Measurements from ENCODE around the gene EYS.
"Not testable (repeated sequence)": the region's sequence is repeated elsewhere in the genome, so short reads cannot be mapped to it uniquely, and the experiment has no call there.

The EYS gene

DNA sequence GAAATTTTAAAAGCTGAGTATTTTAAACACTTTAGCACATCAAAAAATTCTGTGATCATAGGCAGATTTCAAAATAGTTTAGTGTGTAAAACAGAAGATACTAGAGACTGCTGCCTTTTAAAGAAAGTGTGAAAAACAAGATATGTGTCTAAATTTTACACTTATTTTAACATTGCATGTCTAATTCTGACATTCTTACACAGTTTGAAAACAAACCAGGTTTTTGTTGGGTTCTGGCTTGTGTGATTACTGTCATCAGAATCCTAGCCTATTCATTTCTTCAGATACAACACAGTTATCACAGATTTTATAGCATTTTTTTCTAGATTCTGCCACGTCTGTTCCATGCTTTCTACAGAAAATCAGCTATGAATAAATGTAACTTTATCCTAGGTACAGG is 257.1 kb downstream of the EYS start:
- DNase-seq, result no peak

DNA sequence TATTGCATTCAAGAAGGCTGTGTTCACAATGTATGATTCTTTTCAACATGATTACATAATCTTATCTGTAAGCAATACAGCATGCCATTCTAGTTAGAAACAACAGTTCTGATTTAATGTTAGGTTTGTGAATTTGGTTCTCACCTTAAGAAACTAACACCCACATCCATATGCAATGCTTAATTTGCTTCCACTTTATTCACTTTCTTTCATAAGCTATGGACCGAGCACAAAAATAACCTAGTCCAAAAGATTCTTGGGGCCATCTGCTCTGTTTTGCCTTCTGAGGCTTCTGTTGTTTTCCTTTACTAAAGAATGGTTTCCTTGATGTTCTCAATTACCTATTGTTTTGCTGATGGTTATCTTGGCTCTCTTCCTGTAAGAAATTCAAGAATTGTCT is 258.2 kb downstream of the EYS start:
- no peak for DNase-seq

DNA sequence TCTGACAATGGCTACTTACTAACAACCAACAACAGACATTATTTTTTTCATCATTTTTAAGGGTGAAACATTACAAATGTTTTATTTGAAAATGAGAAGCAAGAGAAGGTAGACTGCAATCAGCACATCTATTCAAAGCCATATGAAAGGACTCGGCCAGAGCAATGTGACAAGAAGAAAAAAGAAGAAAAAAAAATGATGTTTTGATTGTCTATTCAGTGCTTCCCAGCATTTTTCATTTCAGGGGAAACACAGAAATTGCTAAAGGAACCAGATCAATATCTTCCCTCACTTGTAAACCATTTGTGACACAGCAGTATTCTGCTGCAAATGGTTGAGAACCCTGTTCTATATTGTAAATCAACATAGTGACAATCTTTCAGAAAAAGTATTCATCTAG is 270.7 kb downstream of the EYS start:
- DNase-seq, result no peak

DNA sequence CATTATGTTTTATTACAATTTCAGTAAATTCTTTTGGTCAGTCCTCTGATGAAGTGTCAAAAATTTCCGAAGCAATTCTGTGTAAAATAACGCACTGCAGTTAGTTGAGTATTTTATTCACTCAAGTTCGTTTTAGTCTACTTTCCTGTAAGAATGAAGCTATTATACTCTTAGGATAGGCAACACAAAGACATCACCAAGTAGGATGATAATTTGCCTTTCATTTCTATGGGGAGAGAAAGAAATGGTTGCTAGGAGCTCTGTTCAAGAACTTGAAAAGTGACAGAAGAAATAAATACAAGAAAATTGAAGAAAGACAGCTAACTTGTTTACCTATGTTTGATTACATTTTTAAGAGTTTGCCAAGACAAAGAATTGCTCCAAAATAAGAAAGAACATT is 290.4 kb downstream of the EYS start:
- DNase-seq, result no peak

DNA sequence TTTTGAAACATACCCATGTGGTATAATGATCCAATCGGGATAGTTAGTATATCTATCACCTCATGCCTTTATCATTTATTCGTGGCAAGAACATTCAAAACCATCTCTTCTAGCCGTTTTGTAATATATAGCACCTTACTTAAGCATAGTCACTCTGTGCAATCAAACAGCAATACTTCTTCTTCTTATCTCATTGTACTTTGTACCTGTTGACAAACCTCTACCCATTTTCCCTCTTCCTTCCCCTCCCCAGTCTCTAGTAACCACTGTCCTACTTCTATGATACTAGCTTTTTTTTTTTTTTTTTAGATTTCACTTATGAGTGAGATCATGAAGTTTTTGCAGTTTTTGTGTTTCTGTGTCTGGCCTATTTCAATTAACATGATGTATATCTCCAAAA is 296.7 kb downstream of the EYS start:
- no peak for DNase-seq

DNA sequence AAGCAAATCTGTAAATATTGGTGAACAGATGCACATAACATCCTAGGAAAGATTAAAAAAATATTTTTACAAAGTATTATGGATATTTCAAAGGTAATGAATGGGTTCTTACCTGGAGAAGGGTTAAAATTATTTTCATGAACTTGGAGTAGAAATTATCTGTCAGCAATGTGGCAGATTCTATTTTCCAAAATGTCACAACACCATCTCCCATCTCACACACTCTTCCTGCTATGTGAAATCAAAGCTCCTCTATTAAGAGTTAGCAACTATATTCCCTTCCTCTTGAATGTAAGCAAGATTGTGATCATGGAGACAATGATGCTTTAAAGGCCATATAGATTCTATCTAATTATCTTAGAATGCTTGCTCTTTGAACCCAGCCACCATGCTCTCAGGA is 304.5 kb downstream of the EYS start:
- no peak for DNase-seq

DNA sequence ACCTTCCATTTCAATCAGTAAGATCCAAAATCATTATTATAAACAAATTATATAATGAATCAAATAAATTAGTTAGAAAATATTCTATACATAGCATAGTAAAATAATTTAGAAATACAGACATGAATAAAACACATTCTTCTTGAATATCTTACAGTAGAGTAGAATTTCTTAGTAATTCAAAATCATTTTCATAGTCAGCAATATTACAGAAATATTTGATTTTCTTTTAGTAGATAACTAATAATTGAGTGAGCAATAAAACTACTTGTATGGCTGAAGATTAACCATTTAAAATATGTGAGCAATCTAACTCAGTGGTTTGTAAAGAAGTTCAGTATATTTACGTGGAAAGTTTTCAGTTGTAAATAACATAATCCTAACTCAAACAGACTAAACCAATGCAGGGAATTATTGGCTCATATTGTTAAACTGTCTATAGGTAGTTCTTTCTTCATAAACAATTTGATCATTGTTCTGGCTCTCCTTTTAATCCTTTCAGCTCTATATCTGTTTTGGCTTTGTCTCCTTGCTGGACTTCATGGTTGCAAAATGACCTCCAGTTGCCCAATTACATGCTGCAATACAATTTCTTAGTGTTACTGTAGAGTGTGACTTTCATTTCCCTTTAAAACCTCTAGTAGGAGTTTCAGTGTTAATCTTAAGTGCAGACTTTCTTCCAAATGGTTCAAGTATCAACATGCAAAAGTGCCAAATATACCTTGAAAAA is 307.5 kb downstream of the EYS start:
- no peak for DNase-seq

DNA sequence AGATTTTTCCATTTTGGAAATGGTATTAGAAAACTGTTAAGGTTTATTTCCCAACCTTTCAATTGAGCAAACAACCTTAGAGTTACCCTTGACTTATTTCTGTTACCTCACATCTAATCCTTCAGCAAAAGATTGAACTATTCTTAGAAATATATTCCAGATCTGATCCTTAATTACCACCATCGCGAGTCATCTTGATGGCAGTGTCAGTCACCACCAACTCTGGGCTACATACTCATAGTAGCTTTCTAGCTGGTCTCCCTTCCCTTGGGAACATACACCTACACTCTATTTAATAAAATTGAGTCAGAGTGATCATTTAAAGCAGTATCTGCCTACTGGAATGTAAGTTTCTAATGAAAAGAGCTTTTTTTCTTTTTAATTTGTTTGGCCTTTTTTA is 308.2 kb downstream of the EYS start:
- DNase-seq, result no peak

DNA sequence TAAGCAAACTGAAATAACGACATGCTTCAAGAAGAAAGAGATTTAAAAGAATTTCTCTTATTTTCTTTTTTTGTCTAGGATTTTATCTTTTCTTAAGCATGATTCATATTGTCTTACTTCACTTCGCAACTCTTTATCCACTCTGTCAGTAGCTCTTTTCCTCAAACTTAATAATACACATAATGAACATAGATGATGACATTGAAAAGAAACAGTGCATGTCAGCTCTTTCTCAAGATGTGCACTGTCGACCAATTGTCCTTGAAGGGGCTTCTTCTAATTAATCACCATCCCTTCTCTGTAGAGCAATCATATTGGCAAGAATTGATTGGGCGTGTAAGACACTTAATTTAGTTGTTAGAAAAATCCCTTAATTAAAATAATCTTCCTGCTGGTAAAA is 356.5 kb downstream of the EYS start:
- no peak for DNase-seq

DNA sequence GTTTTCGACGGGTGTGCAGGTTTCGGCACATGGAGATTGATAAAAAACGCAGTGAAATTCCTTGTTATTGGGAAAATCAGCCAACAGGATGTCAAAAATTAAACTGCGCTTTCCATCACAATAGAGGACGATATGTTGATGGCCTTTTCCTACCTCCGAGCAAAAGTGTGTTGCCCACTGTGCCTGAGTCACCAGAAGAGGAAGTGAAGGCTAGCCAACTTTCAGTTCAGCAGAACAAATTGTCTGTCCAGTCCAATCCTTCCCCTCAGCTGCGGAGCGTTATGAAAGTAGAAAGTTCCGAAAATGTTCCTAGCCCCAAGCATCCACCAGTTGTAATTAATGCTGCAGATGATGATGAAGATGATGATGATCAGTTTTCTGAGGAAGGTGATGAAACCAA is 404.4 kb downstream of the EYS start:
- DNase-seq, result not testable (repeated sequence)

DNA sequence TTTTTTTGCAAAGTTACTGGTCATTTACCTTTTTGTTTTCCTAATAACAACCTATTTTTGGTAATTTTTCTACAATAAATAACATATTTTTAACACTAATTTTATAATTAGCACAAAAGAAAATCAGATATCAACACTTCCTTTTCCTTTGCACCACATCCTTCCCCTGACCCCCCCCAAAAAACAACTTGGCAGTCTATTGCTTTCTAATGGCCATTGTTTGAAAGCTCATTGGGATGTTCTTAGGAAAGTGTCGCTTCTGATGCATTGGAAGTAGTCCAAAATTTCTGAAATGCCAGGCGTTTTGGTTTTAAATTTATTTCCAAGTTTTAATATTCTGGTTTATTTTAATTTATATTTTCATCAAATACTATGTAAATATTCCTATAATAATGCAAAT is 407.8 kb downstream of the EYS start:
- no peak for DNase-seq

DNA sequence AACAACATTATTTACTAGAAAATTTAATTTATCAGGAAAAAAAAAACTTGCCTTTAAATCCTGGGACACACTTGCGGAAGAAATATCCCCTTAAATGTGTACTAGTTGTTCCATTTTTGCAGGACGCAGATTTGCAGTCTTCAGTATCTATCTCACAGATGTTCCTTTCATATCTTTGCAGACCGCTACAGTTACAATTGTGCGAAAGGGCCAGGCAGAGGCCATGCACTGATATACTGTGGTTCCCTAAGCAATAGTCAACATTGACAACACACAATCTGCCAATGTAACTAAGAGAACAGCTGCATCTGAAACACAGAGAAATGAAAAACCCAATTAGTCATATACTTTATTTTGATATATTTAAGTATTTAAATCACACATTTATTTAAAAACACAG is 411.2 kb downstream of the EYS start:
- DNase-seq, result no peak

DNA sequence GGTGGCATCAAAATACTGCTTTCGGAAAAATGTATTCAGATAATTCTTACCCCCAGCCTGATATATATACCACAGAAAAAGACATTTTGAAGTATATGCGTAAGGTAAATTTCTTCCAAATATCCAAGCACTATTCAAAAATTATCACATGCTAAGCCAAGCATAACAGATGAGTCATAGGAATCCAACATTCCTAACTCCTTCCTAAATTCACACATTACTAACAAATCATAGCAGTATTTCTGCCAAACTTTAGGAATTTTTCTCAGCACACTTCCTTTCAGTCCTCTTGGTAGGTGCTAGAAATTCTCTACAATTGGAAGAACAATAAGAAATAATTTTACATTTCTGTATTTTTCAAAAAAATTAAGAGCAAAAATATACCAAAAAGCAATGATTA is 417.5 kb downstream of the EYS start:
- DNase-seq, result no peak

DNA sequence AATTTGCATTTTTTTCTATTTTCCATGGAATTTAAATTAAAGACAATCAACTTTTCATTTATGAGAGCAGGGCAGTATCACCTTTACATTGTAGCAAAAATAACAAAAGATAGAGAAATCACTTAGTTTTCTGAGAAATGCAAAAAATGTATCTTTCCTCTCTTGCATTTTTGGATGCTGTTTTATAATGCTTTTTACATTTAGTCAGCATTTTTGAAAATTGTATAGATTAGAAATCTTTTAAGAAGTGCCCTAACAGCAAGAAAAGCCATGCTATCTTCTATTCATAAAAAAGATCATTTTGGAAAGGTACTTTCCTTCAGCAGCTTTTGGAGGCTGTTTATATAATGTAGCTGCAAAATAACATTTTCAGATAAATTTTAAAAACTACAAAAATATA is 421.8 kb downstream of the EYS start:
- DNase-seq, result no peak

DNA sequence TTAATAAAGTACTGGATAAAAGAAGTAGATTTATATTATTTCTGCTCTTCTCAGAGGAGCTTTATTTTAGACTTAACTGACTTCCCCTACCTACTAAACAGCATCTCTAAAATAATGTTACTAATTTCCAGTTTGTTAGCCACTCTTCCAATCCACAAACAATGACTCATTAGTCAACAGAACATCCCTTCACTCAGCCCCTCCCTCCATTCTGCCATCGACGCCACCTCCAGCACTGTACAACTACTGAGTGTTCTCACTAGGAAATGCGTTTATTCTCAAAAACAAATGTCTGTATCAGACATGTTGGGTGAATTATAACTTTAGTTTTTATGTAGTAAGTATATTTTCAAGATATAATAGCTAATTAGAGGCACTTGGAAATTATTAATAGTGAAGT is 427.0 kb downstream of the EYS start:
- DNase-seq, result no peak

DNA sequence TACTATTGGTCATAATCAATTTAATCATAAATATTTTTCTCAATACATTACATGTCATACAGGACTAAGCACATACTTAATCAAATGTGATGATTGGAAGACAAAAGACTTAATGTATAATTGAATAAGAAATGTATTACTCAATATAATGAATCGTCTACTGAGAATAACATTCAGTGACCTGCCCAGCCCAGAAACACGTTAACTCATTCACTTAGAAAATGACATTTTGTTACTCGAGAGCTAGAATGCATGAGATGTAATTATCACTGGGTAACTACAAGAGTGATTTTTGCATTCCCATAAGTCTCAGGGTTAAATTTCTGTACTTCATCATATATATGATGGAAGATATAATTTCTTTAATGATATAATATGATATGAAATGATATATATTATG is 444.8 kb downstream of the EYS start:
- DNase-seq, result no peak

DNA sequence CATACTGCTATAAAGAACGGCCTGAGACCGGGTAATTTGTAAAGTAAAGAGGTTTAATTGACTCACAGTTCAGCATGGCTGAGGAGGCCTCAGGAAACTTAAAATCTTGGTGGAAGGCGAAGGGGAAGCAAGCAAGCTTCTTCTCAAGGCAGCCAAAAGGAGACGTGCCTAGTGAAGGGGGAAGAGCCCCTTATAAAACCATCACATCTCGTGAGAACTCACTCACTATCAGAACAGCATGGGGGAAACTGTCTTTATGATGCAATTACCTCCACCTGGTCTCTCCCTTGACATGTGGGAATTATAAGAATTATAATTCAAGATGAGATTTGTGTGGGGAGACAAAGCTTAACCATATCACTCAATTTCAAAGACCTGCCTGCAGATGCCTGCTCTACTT is 447.0 kb downstream of the EYS start:
- no peak for DNase-seq

DNA sequence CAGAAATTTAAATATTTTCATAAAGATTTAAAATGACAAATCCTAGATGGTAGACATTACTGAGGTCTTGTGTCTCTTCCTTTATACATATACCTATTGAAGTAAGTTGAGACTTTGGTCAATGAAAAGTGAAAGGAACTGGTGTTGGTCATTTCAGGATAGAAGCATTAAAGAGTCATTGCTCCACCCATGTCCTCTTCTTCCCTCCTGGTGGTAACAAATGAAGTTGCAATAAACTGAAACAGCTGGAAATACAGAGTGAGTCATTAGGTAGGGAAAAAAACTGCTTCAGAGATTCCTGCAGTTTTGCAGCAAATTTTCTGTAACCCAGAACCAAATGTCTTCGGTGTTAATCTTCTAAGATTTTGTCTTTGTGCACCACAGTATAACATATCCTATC is 448.0 kb downstream of the EYS start:
- no peak for DNase-seq

DNA sequence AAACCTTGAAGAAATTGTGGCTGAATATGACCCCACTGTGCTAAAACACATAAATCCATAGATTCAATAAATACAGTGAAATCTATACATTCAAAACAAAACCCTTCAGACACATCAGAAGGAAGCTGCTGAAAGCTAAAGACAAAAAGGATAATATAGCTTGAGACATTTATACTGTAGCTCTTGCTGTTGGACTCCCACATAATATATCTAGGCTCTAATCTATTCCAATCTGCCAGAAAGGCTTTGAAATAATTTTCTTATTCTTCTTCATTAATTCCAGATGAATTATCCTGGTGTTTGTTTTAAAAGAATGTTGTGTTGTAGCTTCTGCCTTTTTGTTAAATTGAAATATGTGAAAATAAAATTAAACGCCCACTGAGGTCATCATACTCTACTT is 454.0 kb downstream of the EYS start:
- no peak for DNase-seq

DNA sequence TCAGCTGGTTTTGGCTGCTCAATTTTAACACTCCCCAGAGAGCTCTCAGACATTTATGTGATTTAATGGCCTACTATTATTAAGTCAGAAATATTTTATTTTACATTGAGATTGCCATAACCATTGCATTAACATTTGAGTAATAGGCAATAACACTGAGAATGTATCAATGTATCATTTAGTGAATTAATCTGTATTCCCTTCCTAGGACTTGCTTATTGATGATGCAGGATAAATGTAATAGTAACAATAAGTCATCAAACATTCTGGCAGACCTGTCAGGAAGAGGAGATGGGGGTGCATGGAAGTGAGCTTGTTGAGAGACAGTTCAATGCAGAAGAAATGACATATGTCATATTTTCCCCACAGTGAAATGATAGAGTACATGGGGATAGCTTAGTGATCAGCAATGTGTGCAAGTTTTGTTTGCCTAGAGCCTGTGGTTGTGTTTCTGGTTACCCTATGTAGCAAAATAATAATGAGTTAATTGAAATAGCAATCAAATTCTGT is 458.9 kb downstream of the EYS start:
- DNase-seq, result no peak

DNA sequence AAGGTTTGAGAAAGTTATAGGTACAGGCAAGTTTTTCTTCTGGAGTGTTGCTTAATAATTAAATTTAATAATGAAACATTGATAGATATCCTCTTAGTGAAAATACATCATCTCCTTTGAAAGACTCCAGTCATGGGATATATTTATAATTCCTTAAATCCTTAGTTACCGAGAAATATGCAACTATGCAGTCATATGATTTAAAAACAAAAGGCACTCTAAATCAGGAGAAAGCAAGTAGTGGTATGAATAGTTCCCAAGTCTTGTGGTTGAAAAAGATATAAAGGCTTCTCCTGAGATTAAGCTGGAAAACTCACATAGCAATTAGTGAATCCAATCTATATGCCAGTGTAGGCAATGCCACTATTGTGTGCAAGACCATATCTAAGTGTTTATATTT is 475.4 kb downstream of the EYS start:
- DNase-seq, result no peak

DNA sequence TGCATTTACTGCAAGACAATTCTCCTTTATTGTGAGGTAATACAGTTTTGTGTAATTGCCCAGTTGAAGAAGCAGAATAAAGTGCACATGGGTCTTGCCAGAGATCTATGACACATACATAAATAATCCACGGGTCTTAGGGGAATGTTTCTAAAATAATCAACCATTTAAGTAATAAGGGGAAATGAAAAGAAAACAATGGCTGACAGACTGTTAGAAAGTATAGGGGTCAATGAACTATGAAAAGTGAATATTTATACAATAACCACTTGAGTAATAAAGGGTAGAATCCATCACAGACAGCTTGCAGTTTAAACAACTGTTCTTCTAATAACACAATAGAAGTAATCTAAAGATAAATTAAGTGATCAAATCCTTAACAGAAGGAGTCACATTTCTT is 477.2 kb downstream of the EYS start:
- DNase-seq, result no peak

DNA sequence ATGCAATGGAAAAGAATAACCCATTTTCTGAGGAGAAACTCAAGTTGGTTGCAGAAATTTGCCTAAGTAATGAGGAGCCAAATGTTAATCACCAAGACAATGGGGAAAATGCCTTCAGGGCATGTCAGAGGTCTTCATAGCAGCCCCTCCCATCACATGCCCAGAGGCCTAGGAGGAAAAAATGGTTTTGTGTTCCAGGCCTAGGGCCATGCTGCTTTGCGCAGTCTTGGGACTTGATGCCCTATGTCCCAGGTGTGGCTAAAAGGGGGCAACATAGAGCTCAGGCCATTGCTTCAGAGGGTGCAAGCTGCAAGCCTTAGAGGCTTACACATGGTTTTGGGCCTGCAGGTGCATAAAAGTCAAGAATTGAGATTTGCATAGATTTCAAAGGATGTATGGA is 485.9 kb downstream of the EYS start:
- no peak for DNase-seq

DNA sequence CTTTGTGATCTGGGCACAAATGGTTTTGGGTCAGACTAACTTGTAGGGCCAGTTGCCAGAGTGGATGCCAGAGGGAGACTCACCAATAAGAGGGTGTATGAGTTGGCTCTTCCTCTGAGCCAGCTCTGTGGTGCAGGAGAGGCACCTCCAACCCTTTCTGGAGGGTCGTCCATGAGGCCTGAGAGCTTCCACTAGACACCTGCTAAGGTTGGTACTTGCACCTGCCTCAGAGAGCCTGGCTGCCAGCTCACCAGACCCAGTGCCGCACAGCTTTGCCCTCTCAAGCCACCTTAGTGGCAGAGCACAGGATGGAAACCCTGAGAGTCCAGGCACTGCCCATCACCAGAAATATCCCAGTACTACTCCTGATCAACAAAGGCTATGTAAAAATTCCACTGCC is 504.3 kb downstream of the EYS start:
- DNase-seq, result no peak

DNA sequence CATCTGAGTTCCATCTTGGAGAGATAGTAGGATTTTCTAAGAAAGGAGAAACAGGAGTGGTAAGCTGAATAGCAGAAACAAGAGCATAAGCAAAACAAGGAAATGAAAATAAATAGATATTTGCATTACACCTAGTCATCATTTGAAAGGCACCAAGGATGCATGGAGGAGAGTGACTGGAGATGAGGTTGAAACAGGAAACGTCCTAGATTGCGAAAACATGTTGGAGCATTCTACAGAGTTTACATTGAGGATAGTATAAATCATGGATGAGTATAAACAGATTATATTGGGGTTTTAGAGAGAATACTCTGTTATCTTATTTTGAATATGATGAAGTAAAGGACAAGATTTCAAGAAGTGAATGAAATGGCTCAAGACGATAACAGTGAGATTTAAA is 507.3 kb downstream of the EYS start:
- DNase-seq, result no peak

DNA sequence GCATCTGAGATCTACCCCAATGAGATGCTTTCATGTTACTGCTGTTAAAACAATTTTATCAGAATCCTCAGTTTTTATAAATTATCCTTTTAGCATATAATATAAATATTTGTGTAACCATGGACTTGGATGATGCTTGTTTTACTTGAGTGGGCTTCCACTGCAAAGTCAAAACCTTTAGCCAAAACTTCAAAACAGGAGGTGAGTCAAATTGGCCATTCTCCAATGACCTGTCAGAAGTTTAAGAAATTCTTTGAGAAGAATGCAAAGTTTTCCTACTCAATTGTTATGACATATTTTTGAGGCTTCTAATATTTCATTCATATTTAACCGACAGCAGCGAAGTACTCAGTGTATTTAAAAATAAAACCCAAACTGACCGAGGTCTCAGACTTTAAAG is 507.9 kb downstream of the EYS start:
- no peak for DNase-seq

Measured in hematopoietic multipotent progenitor cell treated with erythropoietin and hydrocortisone succinate and interleukin-3 and kit ligand, for 4 days (in vitro differentiated cells).